NCI-H2107 (cell line): ENCODE results near the gene CMTR1.
A peak's percentile ranks its signal among the peaks of the same experiment; 100 is the strongest.
"Not testable (repeated sequence)": the region's sequence is repeated elsewhere in the genome, so short reads cannot be mapped to it uniquely, and the experiment has no call there.

Experiments used
- DNase-seq: peaks from one replicate; lab custom pipeline; 2025; lab: John Stamatoyannopoulos, UW

Gene CMTR1

DNA sequence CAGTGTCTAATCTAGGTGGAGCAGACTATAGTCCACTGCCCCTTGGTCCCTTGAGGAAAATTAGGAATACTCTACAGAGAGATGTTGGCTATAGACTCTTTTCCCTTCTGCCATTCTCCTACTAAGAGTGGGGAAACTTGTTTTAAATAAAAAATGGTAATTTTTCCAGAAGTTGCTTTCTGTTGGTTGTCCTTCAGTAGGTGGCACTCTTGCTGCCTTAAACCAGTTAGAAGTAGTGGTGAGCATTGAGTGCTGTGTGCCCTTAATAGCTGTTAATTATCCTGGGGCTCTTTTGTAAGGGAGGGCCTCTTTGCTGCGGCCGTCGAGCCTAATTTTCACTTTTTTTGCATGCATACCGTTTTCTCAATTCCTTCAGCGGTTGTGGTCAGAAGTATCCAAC, 2.8 kb downstream of the CMTR1 start:
- no peak for DNase-seq

DNA sequence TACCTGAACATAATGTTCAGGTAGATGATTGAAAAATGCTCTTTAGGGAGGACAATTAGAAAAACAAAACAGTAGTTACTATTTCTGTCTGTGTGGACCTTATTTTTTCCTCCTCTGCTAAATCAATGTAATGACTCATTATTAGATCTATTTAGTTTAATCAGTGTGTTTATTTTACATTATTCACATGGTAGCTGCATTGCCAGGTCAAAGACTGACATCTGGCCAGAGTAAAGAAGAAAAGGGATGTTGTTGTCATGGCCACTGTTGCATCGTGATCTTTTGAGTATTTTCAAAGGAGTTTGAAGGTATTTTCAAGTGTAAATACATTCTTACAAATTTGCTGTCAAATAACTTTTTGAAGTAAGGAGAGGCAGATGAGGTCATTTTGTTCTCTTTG, 5.9 kb downstream of the CMTR1 start:
- no peak for DNase-seq

DNA sequence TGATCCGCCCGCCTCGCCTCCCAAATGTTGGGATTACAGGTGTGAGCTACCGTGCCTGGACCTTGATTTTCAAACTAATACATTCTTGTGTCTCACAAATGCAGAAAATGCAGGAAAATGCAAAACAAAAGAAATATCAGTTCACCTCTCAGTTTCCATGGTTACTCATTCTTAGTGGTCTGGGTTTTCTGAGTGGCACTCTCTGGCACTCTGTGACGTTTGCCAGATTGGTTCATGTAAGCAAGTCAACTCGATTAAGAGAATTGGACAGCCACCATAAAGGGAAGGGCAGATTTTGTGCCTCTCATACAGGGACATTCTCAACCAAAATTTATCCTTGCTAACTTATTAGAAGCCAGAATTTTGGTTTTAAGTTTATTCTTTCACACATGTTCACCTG, 8.6 kb downstream of the CMTR1 start:
- no peak for DNase-seq

DNA sequence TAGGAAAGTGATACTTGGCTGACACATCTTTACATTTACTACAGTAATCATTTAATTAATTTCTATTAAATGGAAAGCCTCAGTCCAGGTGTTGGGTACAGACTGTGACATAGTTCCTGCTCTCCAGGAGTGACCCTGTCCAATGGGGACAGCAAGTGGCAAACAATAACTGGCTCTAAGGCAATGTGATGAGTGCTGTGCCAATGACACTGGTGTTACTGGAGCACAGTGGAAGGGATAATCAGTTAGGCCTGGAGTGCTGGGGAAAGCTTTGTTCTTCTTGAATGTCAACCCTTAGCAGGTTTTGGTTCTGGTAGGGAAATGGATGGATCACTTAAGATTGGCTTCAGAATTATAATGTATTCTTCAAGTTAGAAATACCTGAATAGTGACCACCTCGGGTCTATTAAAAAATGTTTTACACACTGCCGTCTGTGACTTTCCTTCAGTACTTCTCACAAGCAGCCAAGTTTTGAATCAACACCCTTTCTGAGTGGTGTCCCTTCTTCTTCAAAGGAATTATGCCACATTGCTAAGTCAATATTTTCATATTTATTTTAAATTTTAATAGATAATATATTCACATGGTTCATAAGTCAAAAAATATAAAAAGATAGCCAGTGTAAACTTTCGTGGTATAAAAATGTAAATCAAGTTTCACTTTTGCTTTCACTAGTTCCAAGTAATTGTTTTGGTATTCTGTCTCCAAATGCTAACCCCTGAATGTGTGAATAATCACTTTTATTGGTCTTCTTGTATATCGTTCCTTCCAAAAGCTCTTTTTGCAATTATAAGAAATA, 9.6 kb downstream of the CMTR1 start:
- DNase-seq = no peak

DNA sequence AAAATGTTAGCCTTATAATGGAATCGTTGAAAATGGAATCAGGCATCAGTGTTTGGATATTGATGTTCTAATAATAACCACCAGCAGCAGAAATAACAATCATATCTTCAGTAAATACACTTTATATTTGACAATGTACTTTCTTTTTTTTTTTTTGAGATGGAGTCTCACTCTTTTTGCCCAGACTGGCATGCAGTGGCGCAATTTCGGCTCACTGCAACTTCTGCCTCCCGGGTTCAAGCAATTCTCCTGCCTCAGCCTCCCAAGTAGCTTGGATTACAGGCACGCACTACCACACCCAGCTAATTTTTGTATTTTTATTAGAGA, 10.2 kb downstream of the CMTR1 start:
- not testable (repeated sequence) for DNase-seq

DNA sequence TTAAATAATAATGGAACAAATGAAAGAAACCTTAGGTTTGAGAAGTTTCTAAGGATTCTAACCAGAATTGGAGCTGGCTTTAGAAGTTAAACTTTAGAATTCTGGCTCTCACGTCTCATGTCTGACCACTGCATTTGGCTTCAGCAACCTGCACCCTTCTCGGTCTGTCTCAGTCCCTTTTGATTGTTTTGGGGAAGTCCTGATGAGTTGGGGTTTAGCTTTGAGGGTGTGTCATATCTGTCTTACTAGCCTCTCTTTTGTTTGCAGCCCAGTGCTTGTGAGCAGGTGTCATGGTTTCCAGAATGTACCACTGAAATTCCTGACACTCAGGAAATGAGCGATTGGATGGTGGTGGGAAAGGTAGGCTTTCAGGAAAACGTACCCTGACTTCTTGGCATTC, 17.0 kb downstream of the CMTR1 start:
- no peak for DNase-seq

DNA sequence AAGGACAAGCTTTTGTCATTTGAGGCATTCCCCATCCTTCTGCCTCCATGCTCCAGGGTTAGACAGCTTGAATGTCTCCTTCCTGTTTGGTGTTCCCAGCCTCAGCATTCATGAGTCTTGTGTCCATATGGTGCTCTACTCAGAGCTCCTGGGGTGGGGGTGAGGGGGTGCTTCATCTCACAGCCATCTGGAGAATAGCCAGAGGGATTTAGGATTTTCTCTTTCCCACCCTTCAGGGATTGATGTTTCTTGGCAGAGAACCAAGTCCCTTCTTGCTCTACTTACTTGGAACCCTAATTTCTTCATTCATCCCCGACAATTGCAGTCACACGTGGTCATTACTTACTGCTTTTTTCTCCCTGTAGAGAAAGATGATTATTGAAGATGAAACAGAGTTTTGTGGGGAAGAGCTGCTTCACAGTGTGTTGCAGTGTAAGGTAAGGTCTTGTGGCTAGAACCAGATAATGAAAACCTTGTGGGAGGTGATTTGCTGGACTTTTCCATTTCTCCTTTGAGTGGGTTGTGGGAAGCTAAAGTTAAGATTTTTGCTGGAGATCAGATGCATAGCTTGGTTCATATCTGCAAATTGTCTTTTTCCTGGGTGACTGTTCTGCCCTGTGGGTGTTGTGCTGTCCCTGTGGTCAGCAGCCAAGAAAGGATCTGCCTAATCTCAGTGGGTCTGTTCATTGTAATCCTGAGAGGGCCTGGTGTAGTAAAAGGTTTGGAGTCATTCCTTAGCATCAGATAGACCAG, 18.6 kb downstream of the CMTR1 start:
- DNase-seq = no peak

DNA sequence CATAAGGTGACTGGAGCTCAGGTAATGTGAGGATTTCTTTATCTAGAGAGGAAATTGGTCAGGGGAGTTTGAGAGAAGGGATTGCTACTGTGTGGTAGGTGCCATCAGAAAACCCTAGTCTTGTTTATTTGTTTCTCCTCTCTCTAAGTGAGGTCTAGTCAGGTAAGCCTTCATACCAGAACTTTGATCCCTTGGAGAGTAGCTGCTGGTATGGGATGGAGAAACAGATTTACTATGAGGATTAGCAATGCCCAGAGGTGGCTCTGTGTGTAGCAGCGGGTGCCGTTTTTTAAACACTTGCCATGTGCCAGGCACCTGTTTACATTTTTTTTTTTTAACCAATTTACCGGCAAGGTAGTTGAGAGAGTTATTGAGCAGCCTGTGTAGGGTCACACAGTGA, 19.5 kb downstream of the CMTR1 start:
- DNase-seq = no peak

DNA sequence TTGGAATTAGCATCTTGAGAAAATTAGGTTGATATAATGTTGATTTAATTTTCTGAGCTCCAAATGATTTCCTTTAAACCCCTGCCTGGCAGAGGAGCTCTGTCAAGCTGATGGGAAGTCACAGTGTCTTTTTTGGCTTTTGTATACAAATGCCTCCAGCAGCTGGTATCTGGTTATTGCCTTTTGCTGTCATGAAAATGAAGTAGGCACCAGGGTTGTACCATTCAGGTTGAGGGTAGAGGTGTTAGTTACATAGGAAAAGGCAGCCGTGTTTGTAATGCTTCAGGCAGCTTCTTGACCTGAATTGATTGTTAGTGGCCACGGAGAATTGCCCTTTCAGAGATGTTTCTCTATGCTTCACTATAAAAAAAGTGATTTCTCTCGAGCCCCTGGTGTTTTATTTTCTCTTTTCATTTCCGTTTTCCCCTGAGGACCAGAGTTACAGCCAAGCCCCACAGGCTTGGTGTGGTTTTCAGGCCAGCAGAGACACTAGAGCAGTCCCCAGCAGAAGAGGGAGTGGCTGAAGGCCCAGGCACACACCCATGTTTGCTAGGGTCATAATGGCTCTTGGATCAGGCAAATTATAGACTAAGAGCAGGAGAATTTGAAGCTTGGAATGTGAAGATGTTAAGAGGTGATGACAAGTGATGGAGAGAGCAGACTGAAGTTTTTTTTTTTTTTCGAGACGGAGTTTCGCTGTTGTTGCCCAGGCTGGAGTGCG, 21.6 kb downstream of the CMTR1 start:
- no peak for DNase-seq

DNA sequence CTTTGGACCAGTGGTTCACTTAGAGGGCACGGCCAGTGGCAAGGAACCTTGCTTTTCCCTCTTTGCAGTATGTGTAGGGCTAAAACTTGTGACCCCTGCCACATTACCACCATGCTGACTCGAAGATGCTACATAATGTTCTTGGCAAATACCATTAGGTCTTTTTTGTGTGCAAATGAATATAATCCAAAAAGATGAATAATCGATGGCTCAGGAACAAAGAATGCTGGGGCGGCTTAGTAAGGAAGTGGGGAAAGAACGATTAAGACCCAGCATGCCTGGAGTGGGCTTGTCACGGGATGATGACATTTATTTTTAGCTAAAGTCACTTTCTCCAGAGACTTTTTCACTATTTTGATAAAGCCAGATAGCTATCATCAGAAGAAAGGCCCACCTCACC, 23.1 kb downstream of the CMTR1 start:
- DNase-seq = no peak

DNA sequence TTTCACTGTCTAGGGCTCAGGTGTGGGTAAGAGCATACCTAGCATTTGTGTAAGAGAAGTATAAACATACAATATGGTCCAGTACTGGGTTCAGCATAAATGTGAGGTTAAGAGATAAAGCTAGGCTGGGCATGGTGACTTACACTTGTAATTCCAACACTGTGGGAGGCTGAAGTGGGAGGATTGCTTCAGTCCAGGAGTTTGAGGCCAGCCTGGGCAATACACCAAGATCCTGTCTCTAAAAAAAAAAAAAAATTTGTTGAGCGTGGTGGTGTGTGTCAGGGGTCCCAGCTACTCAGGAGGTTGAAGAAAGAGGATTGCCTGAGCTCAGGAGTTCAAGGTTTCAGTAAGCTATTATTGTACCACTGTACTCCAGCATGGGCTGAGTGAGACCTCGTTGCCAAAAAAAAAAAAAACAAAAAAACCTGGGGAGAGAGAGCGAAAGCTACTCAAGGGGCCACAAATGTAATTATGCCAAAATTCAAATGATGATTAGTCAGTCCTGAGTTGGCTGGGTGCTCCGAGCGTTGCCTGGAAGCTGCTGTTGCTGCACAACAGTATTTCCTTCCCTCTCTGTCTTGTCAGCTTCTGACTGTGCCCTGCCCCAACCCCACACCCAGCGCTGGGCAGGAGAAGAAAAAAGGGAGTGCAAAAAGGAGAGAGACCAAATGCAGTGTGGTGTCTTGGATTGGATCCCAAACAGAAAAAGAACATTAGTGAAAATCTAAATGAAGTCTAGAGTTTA, 24.0 kb downstream of the CMTR1 start:
- DNase-seq = no peak

DNA sequence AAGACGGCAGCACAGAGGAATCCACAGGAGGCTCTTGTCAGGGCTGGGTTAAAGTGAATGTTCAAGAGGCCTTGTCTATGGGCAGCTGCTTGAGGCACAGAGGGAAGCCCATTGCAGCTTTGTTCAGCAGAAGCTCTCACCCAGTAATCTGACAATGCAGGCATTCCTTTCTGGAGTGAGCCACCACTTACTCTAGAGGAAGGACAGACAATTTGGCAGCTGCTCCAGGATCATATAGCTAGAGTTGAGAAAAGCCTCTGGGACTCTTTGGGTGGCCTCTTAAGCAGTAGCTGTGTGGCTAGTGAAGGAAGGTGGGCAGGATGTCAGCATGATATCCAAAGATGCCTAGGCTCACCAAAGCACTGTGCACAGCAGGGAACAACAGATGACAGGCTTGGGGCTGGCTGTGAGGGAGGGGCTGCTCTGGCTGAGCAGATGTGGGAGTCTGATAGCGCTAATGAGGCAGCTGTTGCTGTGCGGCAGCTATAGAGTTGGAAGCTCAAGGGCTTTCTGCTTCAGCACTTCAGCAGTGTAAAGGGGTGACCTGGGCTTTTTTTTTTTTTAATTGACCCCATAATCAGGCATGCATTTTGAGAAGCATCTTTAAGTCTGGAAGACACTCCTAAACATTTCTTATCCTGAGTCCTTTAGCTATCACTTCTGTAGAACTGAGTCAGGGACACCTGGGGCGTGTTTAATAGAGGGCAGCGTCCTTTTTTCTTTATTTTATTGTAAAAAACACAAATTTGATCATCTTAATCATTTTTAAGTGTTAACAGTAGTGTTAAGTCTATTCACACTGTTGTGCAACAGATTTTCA, 27.2 kb downstream of the CMTR1 start:
- peak; percentile 50 for DNase-seq

DNA sequence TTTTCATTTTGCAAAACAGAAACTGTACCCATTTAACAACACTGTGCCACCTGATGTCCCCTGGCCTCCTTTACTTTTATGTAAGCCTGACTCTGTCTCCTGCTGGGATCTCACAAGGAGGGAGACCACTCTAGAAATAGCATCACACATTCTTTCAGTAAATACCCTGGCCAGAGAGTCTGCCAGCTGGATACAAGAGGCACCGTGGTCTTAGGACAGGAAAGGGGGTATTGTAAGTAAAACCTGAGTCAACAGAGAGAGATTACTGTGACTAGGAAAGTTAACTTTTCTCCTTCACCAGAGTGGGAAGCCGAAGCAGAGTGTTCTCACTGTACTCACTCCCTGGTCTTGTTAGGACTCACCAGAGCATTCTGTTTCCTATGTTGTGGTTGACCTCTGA, 27.8 kb downstream of the CMTR1 start:
- DNase-seq = no peak

DNA sequence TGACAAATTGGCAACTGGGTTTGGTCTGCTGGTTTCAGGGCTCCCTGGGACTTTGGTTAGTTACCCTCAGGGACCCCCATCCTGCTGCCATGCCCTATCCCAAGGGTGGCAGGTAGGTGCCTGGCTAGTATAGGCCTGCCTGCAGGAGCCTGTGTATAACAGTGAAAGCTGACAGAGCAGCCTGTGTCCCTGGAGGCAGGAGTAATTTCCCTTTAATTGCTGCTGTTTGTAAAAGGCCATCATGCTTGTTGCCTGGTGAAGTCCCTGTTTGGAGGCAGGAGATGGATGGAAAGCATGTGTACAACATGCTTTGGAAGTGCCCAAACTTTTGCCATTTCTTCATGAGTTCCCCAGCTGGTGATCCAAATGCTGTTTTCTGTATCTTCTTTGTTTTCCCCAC, 30.1 kb downstream of the CMTR1 start:
- DNase-seq = no peak

DNA sequence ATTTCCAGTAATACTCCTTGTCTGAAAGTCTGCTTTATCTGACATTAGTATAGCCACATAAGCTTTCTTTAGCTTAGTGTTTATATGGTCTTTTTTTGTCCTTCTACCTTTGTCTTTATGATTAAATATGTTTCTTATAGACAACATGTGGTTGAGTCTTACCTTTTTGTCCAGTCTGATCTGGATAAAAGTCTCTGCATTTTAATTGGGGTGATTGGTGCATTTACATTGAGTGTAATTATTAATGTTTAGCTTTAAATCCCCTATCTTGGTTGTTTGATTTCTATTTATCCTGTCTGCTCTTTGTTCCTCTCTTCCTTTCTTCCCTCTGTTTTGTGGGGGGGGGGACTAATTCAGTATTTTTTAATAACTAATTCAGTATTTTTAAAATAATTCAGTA, 34.7 kb downstream of the CMTR1 start:
- no peak for DNase-seq

DNA sequence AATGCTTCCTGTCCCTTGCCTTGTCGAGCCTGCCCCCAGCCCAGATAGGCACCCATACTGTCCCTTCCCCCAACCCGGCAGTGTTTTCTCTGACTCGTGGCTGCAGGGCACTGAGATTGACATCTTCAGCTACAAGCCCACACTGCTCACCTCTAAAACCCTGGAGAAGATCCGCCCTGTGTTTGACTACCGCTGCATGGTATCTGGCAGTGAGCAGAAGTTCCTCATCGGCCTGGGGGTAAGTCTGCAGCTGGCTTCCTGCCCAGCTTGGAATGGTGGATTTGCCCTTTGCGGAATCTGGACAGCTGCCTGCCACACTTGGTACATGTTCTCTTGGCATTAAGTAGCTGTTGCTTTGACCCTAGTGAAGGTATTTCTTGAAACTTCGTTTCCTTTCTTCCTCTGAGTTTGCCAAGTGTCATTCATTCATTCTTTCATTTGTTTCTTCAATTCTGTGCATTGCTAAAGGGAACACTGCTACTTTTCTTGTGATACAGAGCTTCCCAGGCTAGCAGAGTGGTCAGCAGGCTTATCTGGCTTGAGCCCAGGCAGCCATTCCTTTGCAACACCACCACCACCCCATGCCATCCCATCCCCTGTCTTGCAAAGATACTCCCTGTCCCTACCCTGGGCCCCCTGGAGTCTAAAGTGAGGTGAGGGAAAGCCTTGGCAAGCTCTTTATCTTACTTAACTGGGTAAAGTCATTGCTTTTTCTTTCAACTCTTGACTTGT, 40.5 kb downstream of the CMTR1 start:
- no peak for DNase-seq

DNA sequence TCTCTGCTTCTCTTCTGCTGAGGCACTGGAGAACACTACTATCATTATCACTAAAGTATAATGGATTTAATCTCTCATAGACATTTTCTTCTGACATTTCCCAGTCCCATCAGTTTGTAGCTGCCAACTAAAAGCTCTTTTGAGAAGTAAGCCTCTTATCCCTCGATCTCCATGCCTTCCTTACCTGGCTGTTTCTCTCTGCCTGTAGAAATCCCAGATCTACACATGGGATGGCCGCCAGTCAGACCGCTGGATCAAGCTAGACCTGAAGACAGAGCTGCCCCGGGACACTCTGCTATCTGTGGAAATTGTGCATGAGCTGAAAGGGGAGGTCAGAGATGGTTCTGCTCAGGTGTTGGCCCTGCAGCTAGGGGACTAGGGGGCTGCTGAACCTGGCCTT, 41.3 kb downstream of the CMTR1 start:
- no peak for DNase-seq

DNA sequence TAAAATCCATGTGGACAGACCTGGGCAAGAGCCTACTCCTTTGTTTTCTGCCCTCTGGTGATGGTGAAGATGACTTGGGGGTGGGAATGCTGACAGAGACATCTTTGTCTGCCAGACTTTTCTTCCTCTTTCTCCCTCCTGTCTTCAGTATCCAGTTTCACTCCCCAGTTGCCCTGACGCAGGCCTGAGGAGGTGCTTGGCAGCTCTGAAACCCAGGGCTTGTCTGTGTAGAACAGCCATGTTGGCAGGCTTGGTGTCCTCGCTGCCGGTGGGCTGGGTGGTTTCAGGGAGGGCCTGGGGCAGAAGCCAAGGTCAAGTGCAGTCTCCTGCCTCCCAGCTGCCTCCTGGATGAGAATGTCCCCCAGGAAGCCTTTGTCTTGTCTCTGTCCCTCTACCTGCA, 44.2 kb downstream of the CMTR1 start:
- DNase-seq = no peak

DNA sequence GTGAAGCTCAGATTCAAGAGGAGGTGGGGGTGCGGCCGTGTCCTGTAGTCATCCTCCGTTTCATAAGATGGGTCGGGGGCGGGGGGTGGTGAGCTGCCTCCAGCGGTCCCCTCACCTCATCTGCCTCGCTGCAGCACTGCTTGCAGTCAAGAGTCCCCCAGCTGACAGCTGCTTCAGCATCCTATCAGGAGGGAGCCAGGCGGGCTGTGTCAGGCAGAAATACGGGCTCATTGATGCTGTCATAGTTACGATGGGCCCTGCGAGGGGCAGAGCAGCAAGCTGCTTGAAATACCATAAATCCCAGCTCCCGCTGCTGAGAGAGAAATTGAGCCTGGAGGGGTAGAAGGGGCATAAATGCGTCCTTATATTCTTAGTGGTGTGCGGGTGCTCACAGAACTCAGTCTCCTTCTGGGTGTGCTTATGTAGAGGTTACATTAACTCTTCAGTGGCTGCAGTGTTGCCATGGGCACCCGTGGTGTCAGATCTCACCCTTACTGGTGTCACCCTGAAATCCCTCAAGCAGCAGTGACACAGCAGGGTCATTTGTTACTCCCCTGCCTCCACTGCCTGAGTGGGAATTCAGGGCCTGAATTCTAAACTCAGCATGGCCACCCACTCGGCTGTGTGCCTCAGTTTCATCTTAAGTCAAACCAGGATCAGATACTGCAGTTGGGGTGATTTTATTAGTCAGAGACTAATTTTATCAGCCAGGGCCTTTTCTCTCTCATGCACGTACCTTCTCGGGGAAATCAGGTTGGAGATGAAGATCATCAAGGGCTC, 44.8 kb downstream of the CMTR1 start:
- no peak for DNase-seq

DNA sequence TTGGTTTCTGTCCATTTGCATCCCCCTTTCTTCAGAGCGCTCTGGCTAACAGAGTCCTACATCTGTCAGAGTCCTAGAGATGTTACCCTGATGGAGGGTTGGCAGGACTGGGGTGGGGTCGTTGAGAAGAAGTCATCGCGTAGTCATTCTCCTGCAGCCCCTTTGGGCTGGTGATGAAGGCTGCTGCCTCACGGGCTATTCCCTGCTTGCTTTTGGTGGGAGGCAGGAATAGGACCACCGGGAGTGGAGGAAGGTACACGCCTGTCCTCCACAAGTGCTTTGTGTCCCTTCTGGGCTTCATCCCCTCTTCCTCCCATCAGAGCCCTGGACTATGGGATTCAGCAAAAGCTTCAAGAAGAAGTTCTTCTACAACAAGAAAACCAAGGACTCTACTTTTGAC, 45.8 kb downstream of the CMTR1 start:
- no peak for DNase-seq
